GM19025 (cell line): Measurements from ENCODE around the gene MMP17.
A peak's percentile ranks its signal among the peaks of the same experiment; 100 is the strongest.
"Not testable (repeated sequence)": the region's sequence is repeated elsewhere in the genome, so short reads cannot be mapped to it uniquely, and the experiment has no call there.

Experiments used
- ATAC-seq: cut with Tn5 transposase; IDR thresholded peaks from one replicate; pipeline ENCODE4 v1.9.1; 2021; ENCODE audit warnings: mild to moderate bottlenecking, low read depth, moderate library complexity; ENCODE audit not compliant: unreplicated experiment

Gene MMP17

GRCh38 chr12:131799828-131800593, 28.2 kb upstream of the MMP17 start:
- no peak for ATAC-seq

DNA sequence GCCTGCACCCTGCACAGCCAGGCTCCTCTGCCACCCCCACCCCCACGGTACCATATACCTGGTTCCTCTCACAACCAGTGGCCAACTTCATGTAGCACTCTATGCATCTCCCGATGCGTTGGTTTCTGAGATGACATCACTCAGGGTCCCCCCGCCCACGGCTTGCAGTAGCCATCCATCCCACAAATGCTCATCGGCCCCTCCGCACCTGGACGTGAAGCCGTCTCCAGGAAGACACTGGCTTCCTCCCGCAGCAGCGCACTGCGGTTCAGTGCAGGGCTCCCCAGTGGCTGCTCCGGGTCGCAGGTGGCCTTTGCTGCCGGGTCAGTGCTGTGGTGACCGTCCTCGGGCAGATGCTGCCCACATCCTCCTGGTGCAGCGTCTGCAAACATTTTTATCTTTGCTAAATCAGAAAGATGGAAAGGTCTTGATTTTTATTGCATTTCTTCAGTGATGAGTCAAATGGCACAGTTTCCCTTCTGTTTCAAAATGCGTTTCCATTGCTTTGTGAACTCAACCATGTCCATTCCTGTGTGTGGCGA, 27.5 kb upstream of the MMP17 start:
- no peak for ATAC-seq

GRCh38 chr12:131801254-131801866, 26.8 kb upstream of the MMP17 start:
- ATAC-seq = no peak

DNA sequence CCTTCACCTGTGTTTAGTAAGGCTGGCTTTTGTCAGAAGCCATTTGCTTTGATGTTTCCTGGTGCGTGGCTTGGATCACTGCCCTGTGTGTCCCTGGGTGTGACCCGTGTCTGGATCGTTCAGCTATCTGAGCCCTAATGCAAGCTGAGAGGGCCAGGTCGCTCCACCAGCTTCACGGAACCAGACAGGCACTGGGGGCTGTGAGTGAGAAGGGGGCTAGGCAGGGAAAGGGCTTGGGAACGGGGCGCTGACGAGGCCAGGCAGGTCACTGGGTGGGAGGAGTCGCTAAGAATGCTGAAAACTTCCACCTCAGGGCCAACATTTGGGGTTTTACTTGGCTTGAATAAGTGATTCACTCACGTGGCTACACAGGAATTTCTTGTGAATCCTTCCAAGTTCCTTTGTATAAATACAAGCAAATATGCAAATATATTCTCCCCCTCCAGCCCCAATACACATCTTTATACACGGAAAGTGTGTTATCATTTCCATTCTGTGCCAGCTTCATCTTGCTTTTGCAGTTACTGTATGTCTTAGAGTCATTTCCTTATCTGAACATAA, 24.2 kb upstream of the MMP17 start:
- no peak for ATAC-seq

DNA sequence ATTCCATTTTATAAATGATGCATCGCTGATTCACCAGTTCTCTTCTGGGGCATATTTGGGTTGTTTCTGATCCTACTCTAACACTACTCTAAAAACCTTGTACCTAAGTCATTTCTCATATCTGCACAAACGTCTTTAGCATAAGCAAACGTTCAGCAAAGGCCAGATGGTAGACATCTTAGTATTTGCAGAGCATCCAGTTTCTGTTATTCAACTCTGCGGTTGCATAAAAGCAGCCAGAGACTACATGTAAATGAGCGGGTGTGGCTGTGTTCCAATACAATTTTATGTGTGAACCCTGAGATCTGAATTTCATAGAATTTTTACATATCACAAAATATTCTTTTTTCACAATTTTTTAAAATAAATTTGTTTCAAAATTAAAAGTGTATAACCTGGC, 22.8 kb upstream of the MMP17 start:
- ATAC-seq = no peak

GRCh38 chr12:131806674-131807073, 21.5 kb upstream of the MMP17 start:
- no peak for ATAC-seq

DNA sequence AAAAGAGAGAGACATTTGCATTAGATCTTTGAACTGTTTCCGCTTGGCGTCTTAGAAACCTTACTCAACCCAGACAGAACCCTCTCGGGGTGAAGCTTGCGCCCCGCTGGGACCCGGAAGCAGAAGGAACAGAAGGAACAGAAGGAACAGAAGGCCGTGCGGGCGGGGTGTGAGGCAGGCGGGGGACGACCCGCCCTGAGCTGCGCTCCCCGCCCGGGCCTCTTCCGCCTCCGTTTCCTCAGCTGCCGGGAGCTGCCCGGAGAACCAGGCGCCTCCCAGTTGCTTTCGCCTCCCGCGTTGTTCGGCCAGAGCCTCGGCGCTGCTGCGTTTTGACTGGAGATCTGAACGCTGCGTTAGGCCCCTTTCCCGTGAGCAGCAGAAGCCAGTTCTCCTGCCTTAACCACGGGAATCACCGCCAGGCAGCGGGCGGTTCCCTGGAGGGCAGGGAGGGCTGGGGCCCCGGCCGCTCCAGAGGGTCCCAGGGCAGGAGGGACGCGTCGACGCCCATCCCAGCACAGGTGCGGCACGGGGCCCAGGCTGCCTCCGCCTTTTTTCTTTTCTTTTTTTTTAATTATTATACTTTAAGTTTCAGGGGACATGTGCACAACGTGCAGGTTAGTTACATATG, 19.3 kb upstream of the MMP17 start:
- peak; percentile 79 for ATAC-seq

- not testable (repeated sequence) for ATAC-seq
Observed at GRCh38 chr12:131809476-131810254, 18.5 kb upstream of the MMP17 start.

- ATAC-seq = no peak
Observed at GRCh38 chr12:131810726-131811125, 17.5 kb upstream of the MMP17 start.

DNA sequence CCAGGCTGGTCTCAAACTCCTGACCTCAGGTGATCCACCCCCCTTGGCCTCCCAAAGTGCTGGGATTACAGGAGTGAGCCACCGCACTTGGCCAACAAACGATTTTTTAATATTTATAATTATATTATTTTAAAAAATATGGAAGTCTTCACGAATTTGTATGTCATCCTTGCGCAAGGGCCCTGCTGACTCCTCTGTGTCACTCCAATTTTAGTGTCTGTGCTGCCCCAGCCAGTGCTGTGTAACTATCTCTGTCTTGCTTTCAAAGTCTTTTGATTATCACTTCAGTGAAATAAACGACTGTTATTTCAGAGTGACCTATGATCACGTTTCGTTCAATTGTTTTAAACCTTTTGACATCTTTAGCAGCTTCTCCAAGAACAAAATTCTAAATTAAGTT, 13.1 kb upstream of the MMP17 start:
- no peak for ATAC-seq

DNA sequence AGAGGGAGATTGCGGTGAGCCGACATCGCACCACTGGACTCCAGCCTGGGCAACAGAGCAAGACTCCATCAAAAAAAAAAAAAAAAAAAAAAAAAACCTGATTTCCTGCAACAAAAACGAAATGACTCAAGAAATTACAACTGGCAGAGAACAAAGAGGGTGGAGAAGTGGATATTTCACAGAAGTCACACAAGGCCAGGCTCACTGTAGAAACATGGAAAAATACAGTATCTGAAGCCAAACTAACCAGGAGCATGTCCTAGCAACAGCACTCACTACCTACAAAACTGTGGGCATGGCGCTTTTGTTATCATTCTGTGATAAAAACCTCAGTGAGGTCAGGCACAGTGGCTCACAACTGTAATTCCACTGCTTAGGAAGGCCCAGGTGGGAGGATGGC, 11.7 kb upstream of the MMP17 start:
- ATAC-seq = no peak

- no peak for ATAC-seq
Observed at GRCh38 chr12:131817241-131817640, 11.0 kb upstream of the MMP17 start.

GRCh38 chr12:131818821-131819585, 9.2 kb upstream of the MMP17 start:
- no peak for ATAC-seq

- ATAC-seq = no peak
Observed at GRCh38 chr12:131824450-131824849, 3.7 kb upstream of the MMP17 start.

GRCh38 chr12:131825146-131825892, 2.9 kb upstream of the MMP17 start:
- ATAC-seq = no peak

DNA sequence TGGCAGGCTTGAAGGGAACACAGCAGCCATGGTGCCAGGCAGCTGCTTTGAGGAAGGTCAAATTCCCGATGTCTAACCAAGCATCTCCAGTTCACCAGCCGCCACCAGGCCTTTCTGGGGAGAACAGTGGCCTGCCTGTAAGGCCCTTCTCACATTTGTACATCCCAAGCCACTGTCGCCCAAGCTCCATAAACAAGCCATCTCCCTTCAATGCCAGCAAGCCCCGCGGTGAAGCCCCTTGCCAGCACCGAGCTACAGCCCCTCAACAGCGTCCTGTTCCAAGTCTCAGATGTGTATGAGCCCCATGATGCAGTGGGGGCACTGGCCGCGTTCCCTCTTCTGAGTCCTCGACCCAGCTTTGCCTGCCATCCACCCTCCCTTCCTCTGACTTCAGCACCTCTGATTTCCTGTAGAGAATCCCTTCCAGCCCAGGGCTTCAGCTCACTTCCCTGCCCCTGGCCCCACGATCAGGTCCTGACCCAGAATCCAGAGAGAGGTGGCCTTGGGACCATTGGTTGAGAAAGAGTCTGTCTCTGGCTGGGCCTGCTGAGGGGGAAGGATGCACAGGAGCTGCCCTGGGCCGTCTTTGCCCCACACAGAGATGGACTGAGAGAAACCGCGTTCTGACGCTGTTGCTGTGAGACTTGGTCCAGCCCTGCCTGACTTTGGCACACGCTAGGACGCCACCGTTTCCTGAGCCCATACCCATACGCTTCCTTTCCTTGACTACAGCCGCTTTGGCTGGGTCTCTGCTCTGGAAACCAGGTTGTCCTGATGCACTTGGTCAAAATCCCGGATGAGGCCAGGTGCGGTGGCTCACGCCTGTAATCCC, 1.9 kb upstream of the MMP17 start:
- no peak for ATAC-seq

DNA sequence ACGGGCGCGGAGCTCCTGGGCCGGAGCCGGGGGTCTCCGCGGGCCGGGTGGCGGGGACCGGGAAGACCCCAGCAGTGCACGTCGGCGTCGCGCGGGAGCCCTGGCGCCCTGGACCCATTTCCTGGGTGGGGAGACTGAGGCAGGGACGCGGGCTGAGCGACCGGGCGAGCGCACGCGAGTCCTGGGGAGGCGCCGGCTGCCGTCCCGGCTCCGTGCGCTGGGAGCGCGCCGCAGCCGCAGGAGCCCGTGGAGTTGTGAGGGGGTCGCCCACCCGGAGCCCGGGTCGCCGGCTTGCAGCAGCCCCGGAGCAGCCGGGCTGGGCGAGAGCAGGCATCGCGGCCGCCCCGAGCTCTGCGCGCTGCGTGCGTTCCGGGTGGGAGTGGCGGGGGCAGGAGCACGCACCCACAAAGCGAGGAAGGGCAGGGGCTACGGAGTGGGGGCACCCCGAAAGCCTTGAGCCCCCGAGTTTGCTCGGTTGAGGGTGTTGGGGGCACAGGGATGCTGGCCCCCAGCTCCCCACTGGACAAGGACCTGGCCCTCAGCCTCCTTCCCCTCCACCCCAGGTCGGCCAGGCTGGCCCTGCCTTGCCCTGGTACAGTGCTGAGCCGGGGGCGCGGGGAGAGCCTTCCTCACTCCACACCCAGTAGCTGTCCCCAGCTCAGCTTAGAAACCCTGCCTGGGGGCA, 620 bp downstream of the MMP17 start:
- ATAC-seq = peak; percentile 3

DNA sequence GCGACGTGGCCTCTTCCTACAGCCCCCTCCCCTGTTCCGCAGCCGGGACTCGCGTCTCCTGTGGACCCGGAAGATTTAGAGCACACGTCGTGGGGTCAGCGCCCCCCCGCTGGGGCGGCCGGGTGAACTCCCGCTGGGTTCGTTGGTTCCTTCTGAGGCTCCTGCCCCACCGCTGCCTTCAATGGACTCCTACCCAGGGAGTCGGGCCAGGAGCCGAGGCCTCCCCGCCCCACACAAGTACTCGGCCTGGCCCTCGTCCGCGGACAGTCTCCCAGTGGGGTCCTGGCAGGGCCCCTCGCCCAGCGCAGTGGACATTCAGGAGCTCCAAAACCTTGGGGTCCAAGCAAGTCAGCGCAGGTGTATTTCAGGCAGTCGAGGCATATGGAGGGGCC, 1.2 kb downstream of the MMP17 start:
- ATAC-seq = no peak
